ENCODE results near the gene FBRSL1.

The FBRSL1 gene

DNA sequence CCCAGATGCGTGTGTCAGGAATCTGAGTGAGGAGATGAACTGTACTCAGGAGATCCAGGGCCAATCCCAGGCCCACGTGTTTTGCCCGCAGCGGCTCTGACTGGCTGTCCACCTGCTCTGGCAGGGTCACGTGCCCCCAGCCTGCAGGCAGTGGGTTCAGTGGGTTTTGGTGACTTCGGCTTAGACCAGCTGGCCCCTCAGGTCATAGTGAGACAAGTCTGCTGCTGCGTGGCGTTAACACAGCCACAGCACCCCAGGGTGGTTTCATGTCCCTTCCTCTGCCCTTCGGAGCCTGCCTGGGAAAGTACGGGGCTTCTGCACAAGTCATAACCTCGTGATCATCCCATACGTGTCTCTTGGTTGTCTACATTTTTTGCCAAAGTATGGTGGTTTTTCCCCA, 2.6 kb downstream of the FBRSL1 start:
- peak overlapping the region; percentile 67; the same call in 1 of the 2 replicates for H3K4me3 ChIP-seq (replicated peaks; ENCODE audit: insufficient read depth, low read length)
- no peaks in the 10 kb centered on the region for H3K27me3 ChIP-seq (ENCODE audit: insufficient read depth, poor library complexity, severe bottlenecking)
- TF ChIP-seq, protein P1, sequence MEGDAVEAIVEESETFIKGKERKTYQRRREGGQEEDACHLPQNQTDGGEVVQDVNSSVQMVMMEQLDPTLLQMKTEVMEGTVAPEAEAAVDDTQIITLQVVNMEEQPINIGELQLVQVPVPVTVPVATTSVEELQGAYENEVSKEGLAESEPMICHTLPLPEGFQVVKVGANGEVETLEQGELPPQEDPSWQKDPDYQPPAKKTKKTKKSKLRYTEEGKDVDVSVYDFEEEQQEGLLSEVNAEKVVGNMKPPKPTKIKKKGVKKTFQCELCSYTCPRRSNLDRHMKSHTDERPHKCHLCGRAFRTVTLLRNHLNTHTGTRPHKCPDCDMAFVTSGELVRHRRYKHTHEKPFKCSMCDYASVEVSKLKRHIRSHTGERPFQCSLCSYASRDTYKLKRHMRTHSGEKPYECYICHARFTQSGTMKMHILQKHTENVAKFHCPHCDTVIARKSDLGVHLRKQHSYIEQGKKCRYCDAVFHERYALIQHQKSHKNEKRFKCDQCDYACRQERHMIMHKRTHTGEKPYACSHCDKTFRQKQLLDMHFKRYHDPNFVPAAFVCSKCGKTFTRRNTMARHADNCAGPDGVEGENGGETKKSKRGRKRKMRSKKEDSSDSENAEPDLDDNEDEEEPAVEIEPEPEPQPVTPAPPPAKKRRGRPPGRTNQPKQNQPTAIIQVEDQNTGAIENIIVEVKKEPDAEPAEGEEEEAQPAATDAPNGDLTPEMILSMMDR (IDR thresholded peaks at IDR 0.05; ENCODE audit: insufficient read depth, low read length) = no peak
- TF ChIP-seq, protein P2, sequence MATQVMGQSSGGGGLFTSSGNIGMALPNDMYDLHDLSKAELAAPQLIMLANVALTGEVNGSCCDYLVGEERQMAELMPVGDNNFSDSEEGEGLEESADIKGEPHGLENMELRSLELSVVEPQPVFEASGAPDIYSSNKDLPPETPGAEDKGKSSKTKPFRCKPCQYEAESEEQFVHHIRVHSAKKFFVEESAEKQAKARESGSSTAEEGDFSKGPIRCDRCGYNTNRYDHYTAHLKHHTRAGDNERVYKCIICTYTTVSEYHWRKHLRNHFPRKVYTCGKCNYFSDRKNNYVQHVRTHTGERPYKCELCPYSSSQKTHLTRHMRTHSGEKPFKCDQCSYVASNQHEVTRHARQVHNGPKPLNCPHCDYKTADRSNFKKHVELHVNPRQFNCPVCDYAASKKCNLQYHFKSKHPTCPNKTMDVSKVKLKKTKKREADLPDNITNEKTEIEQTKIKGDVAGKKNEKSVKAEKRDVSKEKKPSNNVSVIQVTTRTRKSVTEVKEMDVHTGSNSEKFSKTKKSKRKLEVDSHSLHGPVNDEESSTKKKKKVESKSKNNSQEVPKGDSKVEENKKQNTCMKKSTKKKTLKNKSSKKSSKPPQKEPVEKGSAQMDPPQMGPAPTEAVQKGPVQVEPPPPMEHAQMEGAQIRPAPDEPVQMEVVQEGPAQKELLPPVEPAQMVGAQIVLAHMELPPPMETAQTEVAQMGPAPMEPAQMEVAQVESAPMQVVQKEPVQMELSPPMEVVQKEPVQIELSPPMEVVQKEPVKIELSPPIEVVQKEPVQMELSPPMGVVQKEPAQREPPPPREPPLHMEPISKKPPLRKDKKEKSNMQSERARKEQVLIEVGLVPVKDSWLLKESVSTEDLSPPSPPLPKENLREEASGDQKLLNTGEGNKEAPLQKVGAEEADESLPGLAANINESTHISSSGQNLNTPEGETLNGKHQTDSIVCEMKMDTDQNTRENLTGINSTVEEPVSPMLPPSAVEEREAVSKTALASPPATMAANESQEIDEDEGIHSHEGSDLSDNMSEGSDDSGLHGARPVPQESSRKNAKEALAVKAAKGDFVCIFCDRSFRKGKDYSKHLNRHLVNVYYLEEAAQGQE (IDR thresholded peaks at IDR 0.05; ENCODE audit: insufficient replicate concordance, low read depth) = no peak
- TF ChIP-seq SPI1 (IDR thresholded peaks at IDR 0.05; ENCODE audit: borderline replicate concordance, low read depth) = no peak
- no peak for TF ChIP-seq GABPA (IDR thresholded peaks at IDR 0.05; ENCODE audit: low read depth)
- no peak for TF ChIP-seq POLR2AphosphoS5 (IDR thresholded peaks at IDR 0.05; ENCODE audit: low read depth)
- peak overlapping the region; percentile 35; the same call in 1 of the 2 replicates for H3K27ac ChIP-seq (replicated peaks)
- peak in 1 of 2 experiments; percentile 50 for DNase-seq (ENCODE audit: low read depth in 1 of 2, low spot score in 1 of 2)

DNA sequence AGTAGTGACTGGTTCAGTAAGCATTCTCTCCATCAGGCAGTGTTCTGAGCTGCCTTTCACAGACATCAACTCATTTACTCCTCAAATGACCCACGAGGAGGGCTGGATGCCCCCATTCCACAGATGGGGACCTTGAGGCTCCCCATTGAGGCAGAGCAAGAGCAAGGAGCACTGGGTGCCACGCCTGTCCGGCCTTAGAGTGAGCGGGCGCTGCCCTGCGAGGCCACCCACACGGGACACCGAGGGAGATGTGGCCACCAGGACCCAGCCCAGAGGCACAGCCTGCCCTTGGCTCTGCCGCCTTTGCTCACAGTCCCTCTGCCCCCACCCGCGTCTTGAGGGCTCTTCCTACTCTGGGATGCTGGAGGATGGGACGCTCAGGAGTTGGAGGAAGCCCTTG, 3.0 kb downstream of the FBRSL1 start:
- Histone ChIP-seq H3K27me3 (ENCODE audit: insufficient read depth, poor library complexity, severe bottlenecking) (no peaks in the 10 kb centered on the region), H3K27ac (replicated peaks) (0 out of 2 replicates have a peak overlapping the region, but pooled peaks have one; percentile 7), H3K4me3 (replicated peaks; ENCODE audit: insufficient read depth, low read length) (no peak overlapping the region)

DNA sequence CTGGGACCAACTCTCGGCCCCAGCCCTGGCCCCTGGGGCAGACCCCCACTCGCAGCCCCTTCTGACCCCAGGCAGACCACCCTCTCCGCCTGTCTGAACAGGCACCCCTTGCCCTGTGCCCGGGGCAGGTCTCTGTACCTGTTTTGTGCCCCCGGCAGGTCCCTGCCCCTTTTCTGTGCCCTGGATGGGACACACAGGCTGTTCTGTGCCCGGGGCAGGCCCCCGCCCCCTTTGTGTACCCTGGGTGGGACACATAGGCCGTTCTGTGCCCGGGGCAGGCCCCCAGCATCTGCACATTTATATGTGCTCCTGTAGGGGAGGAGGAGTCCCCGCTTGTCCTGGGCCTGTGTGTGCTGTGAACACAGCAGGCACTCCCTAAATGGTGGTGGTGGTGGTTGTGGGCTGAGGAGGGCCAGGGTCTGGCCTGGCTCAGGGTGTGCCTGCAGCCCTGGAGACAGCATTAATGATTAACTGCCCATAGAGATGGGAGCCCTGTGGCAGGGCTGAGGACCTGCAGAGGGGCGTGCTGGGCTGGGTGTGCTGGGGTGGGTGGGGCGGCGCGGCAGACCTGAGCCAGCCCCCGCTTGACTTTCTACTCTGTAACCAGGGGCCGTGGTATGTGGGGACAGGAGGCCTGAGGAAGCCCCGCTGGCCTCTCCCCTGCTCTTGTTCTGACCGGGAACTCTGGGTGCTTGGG, 3.7 kb downstream of the FBRSL1 start:
- Histone ChIP-seq H3K27me3 (ENCODE audit: insufficient read depth, poor library complexity, severe bottlenecking) (no peaks in the 10 kb centered on the region), H3K4me3 (replicated peaks; ENCODE audit: insufficient read depth, low read length) (no peak overlapping the region), H3K27ac (replicated peaks) (peak overlapping the region; percentile 65)
- no peak for DNase-seq (ENCODE audit: low read depth in 1 of 2, low spot score in 1 of 2)
- TF ChIP-seq, protein P2 (IDR thresholded peaks at IDR 0.05; ENCODE audit: insufficient replicate concordance, low read depth) = no peak
- TF ChIP-seq SPI1 (IDR thresholded peaks at IDR 0.05; ENCODE audit: borderline replicate concordance, low read depth) (no peak), POLR2AphosphoS5 (IDR thresholded peaks at IDR 0.05; ENCODE audit: low read depth) (no peak), GABPA (IDR thresholded peaks at IDR 0.05; ENCODE audit: low read depth) (no peak)
- TF ChIP-seq, protein P1 (IDR thresholded peaks at IDR 0.05; ENCODE audit: insufficient read depth, low read length) = no peak

More for the DNA sequence above, 3.0 kb downstream of the FBRSL1 start:
- DNase-seq (ENCODE audit: low read depth in 1 of 2, low spot score in 1 of 2) = no peak
- TF ChIP-seq POLR2AphosphoS5 (IDR thresholded peaks at IDR 0.05; ENCODE audit: low read depth) = no peak
- no peak for TF ChIP-seq GABPA (IDR thresholded peaks at IDR 0.05; ENCODE audit: low read depth)
- TF ChIP-seq, protein P2 (IDR thresholded peaks at IDR 0.05; ENCODE audit: insufficient replicate concordance, low read depth) = no peak
- TF ChIP-seq, protein P1 (IDR thresholded peaks at IDR 0.05; ENCODE audit: insufficient read depth, low read length) = no peak
- TF ChIP-seq SPI1 (IDR thresholded peaks at IDR 0.05; ENCODE audit: borderline replicate concordance, low read depth) = no peak

Measured in HL-60 (cell line).